Cardiac septum (tissue), 1 donor: ENCODE data around the gene SORBS1. TPM values are rescaled to one million over a fixed set of nuclear protein-coding genes. Genes with fewer than 3 reads are reported as not detected.

Source experiments
- DNase-seq: peaks from one replicate; pipeline ENCODE4 v3.0.0-alpha.2; 2020; ENCODE audit warnings: low spot score
- intact Hi-C: fragments of 100-400 bp; cut with DNase I; formaldehyde crosslinking; loops from one replicate; pipeline ENCODE4 v1.14.0; 2022
- total RNA-seq: library from RNA; stranded (reverse); fragmentation: NEBNext Ultra II Directional; extraction: Animal tissue kit (Norgen Biotek cat#: 25700); gene quantifications from one replicate; pipeline ENCODE4 v1.2.1, GENCODE V29; 2021
- donor health status: DM: no; HTN: no; CAD: no.

Gene SORBS1
- total RNA-seq, 1 donor from 2014 or later = 1,045 TPM

DNA sequence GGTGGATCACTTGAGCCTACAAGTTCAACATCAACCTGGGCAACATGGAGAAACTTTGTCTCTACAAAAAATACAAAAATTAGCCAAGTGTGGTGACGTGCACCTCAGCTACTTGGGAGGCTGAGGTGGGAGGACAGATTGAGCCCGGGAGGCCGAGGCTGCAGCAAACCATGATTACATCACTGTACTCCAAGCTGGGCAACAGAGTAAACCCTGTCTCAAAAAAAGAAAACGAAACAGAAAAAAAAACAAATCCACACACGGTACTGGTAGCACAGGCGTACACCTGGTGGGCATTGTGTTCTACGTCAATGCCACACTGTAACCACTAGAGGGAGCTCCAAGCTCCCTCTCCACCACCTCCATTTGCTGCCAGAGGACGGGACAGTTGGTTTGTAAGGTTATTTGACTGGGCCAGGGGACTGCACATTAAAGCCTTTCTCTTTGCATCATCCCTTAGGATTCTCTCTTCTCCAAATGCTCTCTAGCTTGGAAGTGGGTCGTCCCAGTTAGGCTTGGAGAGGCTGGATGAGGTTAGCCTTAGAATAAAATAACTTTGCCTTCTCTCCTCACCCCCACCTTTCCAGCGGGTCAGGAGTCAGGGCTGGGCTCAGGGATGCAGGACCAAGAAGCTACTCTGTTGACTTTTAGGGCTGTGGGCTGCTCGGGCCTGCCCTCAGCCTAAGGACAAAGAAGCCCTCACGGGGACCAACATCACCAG lies 130.8 kb downstream of the SORBS1 start:
- intact Hi-C loops = loop anchor here (1.0 to 5.0 kb wide), 3 partner anchors 47 to 171 kb away; no protein-coding TSS in a partner anchor

DNA sequence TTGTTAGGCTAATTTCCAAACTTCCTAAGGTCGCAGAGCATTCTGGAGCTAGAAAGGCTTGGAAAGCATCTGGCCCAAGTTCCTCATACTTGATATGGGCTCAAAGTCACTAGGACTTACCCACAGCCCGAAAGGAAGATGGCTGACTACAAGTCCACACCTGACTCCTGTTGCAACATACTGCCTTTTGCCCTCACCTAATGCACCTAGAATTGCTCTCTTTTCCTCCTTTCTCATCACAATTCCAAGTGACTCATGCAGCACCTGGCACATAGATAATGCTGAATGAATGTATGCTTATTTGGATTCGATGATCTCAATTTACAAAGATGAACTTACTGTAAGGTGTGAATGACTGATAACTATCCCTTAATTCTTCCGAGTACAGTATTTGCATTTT lies 131.5 kb downstream of the SORBS1 start:
- no peak for DNase-seq

More for the DNA sequence above, 130.8 kb downstream of the SORBS1 start:
- DNase-seq = no peak

DNA sequence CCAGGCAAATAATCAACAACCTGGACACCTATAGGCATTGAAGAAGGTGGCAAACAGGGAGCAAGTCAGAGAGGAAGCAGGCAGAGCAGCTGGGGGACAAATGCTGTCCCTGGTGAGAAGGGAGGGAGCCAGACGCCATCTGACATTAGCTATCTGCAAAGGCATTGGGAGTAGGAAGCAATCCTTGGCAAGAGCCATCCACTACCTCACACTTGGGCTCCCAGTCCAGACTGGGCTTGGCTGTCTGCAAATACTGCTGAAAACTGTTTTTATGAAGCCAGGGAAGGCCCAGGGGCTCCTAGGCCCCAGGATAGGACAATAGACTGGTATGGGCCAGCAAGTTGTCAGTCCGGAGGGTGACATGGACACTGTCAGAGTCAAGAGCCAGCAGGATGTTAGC lies 132.5 kb downstream of the SORBS1 start:
- no peak for DNase-seq
- intact Hi-C loops = no loop called here

More for the DNA sequence above, 131.5 kb downstream of the SORBS1 start:
- intact Hi-C loops = loop anchor here (1.0 to 5.0 kb wide), 3 partner anchors 48 to 172 kb away; no protein-coding TSS in a partner anchor

DNA sequence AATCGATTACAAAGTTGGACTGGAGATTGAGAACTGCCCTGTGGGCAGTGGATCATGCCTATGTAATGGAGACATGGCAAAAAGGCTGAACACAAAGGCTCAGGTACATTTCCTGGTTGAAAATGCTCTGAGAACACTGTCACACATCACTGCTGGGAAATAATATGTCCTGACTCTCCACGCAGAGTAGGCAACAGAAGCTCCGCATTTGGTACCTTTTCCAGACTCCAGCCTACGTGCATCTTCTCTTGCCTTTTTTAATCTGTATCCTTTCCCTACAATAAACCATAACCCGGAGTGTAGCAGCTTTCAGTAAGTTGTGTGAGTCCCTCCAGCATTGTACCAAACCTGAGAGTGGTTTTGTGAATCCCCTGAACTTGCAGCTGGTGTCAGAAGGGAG lies 134.7 kb downstream of the SORBS1 start:
- DNase-seq = no peak
- intact Hi-C loops = no loop called here

DNA sequence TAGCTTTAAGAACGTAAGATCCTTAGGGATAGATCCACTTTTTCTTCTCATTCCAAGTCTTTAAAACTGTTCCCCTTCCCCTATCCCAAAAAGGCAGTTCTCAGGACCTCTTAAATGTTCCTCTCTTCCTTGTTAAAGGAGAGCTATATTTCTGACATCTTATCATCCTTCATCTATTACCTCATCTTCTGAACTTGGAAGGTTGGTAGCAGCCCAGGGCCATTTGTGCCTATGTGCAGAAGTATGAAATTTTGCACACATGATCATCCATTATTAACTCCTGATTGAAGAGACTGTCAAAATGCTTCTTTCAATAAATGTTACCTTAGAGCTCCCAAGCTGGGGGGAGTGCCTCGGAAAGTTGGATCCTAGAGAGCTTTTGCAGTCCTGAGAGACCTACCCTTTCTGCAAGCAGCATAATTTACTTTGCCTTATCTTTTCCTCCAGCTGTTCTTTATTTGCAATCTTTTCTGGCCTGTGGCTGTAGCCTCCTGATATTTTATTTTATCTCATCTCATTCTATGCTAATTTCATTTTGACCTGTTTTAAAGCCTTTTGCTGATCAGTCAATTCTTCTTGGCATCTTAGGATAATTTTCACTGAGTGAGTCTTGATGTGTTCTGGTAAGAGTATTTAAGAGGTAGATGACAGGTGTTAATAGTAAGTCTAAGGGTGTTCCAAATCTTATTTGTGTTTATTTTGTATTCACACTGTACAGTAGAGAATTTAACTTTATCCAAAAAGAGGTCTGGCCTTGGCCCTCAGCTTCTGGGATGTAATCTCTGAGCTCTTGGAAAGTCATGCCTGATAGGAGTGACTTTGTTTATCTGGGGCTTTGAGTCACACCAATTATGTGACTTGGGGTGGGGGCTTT lies 135.3 kb downstream of the SORBS1 start:
- intact Hi-C loops = no loop called here
- no peak for DNase-seq

DNA sequence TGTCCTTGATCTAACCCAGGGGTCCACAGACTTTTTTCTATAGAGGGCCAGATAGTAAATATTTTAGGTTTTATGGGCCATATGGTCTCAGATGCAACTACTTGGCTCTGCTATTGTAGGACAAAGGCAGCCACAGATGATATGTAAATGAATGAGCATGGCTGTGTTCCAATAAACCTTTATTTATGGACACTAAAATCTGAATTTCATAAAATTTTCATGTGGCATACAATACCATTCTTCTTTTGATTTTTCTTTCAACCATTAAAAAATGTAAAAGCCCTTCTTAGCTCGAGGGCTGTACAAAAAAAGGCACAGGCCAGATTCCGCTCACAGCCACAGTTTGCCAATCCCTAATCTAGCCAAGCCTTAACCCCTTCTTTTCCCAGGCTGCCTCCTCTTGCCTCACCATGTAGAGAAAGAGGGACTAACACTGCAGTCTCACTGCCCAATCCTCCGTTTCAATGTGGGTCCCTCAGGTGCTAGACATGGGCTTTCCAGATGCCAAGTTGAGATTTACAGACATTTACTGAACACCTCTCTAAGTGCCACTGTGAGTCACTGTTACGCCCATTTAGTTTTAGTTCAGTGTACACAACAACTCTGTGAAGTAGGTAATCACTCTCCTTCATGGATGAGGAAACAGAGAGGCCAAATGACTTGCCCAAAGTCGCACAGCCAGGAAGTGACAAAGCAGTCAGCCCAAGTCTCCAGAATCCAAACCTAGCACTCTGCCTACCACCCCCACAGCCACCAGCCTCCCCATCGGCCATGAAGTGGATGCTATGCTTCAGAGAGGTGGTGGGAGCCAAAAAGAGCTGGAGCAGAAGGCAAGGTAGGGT lies 137.8 kb downstream of the SORBS1 start:
- intact Hi-C loops = no loop called here
- peak; percentile 46 for DNase-seq

DNA sequence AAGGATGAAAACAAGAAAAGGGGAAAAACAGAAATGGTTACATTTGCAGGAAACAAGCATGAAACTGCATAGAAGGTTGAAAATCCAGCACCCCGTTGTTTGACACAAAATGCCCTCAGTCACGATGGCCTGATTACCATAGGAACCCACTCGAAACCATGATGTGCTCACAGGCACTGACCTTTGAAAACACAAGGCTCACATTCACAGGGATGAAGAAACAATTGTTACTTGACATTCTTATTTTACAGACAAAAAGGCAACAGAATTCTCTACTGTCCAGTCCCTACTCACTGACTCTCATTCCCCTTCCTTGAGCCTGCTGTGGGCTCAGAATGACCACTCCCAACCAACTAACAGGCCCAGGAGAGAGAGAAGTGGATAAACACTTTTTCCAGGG lies 138.9 kb downstream of the SORBS1 start:
- DNase-seq = peak; percentile 60
- intact Hi-C loops = no loop called here

DNA sequence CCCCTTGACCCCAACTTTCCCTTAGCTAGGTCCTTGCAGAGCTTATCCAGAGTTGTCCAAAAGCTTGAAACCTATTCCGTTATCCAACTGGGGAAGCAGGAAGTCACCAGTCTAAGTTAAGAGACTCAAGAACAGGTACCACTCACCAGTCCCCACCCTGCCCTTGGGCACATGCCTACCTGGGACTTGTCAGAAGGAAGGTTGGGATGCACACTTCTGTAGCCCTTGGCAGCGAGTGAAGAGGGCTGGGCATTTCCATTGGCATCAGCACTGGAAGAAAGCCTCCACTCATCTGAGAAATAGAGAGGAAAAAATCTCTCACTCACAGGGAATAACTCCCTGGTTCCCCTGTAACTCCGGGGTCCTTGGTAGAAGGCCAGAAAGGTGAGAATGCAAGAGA lies 139.4 kb downstream of the SORBS1 start:
- DNase-seq = peak; percentile 60
- intact Hi-C loops = no loop called here

DNA sequence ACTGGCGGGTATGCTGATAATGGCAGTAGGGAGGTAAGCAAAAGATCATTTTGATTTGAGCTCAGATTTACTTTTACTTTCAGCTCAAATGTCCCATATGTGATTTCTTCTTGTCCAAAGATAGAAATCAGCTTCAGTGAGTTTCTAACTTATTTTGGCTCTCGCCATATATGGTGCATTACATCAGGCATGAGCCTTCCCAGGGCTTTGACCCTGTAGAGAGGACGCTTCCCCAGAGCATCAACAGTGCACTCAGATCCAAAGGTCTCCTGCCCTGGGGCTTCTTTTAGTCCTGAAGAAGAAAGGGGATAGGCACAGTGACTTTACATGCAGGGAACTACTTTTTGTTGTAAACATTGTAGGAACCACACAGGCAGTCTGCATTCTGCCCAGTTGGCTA lies 141.8 kb downstream of the SORBS1 start:
- intact Hi-C loops = no loop called here
- peak; percentile 44 for DNase-seq

DNA sequence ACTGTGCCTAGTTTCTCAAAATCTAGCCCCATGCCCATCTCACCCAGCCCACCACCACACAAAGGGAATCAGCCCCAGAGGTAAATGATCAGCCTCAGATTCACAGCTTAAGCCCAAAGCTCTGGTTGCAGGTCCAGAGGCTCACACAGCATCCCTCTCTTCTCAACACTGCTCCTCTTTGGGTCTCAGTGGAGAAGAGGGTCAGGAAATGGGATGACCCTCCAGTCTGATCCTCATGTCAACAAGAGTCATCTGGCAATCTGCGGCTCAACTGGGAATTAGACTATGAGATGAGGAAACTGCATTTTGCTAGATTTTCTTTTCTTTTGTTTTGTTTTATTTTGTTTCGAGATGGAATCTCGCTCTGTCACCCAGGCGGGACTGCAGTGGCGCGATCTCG lies 144.2 kb downstream of the SORBS1 start:
- DNase-seq = peak; percentile 67
- intact Hi-C loops = no loop called here

DNA sequence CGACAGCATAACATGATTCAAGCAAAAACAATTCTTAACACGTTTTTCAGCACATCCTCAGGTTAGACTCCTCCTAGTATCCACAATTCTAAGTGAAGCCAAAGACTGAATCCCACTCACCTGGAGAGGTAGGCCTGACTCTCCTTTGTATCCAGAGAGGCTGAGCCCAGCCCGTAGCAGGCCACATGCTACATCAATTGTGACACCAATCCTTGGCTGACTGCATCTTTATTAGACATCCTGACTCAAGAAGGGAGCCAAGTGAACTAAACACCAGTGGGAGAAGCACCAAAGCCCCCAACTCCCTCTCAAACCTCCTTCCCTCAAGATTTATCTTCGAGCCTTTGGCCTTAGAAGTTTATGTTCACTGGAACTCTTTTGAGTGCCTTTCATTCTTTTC lies 144.9 kb downstream of the SORBS1 start:
- no peak for DNase-seq
- intact Hi-C loops = no loop called here

DNA sequence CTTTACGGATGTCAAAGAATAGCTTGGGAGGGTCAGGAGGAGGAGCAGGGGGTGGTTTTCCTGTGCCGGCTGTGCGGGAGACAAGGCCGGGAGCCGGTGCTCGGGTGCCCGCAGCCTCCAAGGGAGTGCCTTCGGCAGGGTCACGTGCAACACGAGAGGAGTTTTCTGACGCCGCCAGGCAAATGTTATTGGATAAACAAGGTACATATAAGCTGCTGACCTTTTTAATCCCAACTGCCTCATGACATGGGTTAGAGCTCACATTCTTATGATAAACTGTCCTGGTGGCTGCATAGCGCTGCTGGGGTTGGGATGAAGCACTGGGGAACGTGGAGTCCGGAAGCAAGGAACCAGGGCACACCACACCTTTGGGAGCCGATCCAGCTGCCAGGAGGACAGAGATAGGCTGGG lies 145.5 kb downstream of the SORBS1 start:
- intact Hi-C loops = no loop called here
- peak; percentile 83 for DNase-seq

DNA sequence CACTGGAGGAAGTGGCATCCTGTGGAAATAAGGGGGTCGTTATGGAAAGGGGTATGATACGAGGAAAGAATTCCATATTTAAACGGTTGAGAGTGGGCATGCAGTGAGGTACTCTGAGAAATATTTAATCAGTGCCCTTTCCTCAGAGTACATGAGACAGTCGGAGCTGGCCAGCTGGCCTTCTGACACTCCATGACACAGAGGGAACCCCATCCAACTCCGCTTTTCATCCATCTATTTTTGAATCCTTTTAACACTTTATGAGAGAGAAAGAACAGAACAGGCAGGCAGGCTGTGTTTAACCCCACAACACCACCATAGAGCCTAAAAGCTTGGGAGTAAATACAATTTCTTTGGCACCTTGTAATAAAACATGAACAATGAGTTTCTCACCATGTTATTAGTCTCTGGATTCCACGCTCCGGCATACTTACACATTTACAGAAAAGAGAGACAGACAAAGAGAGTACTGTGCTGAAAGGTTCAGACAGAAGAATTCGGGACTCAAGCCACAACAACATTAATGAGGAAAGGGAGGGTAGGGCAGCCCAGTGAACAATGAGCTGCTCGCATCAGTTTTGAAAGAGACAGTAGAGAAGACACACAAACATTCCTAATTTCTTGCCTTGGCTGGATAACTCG lies 146.2 kb downstream of the SORBS1 start:
- intact Hi-C loops = no loop called here
- peak; percentile 80 for DNase-seq

DNA sequence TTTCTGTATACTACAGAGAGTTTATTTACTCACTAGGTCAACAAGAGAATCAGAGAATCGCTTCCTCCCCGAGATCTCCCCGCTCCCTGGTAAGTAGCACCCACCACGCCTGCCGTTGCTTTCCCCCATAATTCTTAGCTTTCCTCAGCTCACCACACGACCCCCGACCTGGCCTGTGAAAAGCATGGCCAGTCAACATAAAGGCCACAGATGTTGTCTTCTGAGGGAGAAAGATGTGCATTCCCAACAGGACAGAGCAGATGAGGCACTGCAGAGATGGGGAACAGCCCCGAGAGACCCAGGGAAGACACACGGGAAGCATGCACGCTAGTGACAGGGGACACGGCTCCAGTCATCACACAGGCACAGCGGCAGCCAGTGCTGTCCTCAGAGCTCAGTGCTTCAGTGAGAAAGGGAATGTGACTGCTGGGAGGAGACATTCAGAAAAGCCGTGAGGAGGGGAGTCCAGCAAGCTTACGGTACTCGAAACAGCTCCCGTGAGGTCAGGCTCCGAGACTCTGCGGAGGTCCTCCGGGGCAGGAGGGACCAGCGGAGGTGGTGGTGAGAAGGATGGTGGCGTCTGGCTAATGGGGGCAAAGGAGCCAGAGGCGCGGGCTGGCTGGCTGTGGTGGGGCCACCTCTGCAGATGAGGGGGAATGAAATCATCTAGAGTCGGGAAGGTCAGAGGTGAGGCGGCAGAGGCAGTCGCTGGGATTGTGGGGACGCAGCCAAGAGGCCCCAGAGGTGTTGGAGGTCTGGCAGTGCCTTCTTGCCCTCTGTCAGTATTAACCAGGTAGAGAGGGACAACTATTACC lies 146.9 kb downstream of the SORBS1 start:
- DNase-seq = peak; percentile 80
- intact Hi-C loops = no loop called here

DNA sequence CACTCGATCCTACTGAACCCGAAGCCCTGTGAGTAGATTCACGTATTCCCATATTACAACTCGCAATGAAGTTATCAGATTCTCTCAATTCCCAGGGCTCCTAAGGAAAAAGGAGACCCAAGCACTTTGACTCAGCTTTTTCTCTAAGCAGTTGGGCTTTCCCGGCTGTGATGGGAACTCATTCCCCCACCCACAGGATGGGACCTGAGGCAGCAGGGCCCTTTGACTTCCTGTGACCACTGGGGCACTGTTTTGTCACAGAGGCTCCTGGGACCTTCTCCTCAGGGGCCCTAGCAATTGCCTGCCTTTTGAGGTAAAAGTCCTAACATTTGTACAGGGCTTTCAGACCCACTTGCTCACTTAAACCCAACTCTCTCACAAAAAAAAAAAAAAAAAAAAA lies 147.6 kb downstream of the SORBS1 start:
- peak; percentile 75 for DNase-seq
- intact Hi-C loops = no loop called here

DNA sequence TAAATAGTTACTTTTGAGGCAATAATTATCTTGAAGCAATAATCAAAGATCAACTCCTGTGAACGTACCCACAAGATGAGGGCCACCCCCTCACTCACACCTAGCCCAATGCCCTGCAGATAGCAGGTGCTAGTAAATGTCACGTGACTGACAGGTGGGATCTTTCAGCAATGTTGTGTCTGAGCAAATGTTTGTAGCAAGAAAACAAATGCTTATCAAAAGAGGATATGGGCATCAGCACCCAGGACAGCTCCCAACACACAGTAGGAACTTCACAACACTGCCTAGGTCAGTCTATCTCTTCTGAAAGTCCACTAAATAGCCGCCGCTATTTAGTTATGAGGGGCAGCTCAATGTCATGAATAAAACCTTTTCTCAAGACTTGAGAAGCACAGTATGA lies 149.5 kb downstream of the SORBS1 start:
- DNase-seq = peak; percentile 43
- intact Hi-C loops = no loop called here

DNA sequence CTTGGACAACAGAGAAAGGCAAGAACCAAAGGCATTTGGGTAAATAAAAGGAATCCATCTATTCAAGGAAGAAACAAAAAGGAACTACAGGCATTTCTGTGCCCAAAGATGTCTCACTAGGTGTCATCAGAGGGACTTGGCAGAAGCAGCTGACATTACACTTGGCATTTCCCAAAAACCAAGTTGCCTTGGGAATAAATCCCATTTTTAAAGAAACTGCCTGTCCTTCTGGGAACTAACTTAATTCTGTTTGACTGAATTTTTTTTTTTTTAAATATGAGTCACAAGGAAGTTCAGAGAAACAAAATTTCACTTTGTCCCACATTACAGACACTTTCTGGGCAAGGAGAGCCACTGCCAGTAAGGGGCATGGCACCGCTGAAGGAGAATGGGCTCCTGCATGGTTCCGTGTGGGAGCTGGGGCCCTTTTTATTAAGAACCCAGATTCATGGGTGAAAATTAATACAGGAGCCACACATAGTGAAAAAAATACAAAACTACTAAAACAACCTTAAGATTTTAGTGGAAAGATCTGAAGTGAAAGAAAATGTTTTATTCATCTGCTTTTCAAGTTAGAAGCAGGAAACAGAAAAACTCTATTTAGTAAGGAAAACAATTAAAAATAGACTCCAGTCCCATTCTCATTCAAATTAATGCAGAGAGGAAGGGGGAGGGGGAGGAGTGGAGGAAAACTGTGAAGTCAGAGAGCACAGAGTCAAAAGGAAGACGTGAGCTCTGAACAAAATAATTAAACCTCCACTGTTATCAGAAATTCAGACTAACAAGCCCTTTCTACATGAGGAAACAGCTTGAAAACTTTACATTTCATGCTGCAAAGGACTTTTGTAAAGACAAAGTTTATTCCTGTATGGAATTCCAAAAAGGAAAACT lies 151.9 kb downstream of the SORBS1 start:
- peak; percentile 49 for DNase-seq
- intact Hi-C loops = no loop called here
